SH-SY5Y (cell line): Measurements from ENCODE around the gene KHNYN.

Experiments
- GATA2 ChIP-seq: IDR thresholded peaks from 2 replicates; pipeline ENCODE4 v1.6.1; 2011; ENCODE audit warnings: mild to moderate bottlenecking, low read depth, low read length
- GATA3 ChIP-seq: IDR thresholded peaks from 2 replicates; pipeline ENCODE4 v1.6.1; 2011; ENCODE audit warnings: low read depth, mild to moderate bottlenecking, low read length, moderate library complexity

- TF ChIP-seq GATA2 (no peak), GATA3 (no peak)
These were observed 54.0 kb downstream of the KHNYN start for GRCh38 chr14:24483604-24484252.
